ENCODE results near the gene NFATC3.

The NFATC3 gene

DNA sequence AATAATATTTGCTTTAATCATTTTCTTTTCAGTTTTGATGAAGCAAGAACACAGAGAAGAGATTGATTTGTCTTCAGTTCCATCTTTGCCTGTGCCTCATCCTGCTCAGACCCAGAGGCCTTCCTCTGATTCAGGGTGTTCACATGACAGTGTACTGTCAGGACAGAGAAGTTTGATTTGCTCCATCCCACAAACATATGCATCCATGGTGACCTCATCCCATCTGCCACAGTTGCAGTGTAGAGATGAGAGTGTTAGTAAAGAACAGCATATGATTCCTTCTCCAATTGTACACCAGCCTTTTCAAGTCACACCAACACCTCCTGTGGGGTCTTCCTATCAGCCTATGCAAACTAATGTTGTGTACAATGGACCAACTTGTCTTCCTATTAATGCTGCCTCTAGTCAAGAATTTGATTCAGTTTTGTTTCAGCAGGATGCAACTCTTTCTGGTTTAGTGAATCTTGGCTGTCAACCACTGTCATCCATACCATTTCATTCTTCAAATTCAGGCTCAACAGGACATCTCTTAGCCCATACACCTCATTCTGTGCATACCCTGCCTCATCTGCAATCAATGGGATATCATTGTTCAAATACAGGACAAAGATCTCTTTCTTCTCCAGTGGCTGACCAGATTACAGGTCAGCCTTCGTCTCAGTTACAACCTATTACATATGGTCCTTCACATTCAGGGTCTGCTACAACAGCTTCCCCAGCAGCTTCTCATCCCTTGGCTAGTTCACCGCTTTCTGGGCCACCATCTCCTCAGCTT, 105.8 kb downstream of the NFATC3 start:
- H3K36me3 ChIP-seq: peaks cover 88% of the 10 kb centered on the region
- H3K27ac ChIP-seq: no peak overlapping the region
- H3K9ac ChIP-seq: no peak overlapping the region

DNA sequence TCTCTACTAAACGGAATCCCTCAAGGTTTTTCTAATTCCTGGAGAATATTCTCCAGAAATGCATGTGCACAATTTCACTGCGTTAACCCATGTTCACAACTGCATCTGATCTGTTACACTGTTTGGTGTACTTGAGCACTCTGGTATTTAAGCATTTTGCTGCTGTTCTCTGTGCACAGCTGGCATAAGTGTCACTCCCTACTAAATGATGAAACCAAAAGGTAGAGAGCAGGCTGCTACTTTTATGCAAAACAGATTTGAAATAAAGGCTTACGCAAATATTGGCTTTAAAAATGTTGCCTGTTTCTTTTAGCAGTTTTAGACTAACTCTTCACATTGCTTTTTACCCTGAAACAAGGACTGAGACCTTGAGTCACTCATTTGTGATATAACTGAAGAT, 109.1 kb downstream of the NFATC3 start:
- Histone ChIP-seq H3K4me1 (no peaks in the 10 kb centered on the region), H3K27me3 (no peaks in the 10 kb centered on the region), H3K27ac (no peak overlapping the region), H3K36me3 (peaks cover 74% of the 10 kb centered on the region), H3K9ac (no peak overlapping the region), H3K9me3 (no peaks in the 10 kb centered on the region), H3K4me3 (no peak overlapping the region), H4K20me1 (no peaks in the 10 kb centered on the region; the same call in 1 of the 2 replicates), H3K4me2 (no peak overlapping the region)
- no peak for TF ChIP-seq Cebpa-rat (IDR thresholded peaks at IDR 0.05)

More for the DNA sequence above, 105.8 kb downstream of the NFATC3 start:
- Histone ChIP-seq H3K27me3 (no peaks in the 10 kb centered on the region), H3K4me1 (no peaks in the 10 kb centered on the region), H3K4me3 (no peak overlapping the region), H3K9me3 (peaks cover 23% of the 10 kb centered on the region), H3K4me2 (no peak overlapping the region), H4K20me1 (no peaks in the 10 kb centered on the region; the same call in 1 of the 2 replicates)
- no peak for TF ChIP-seq Cebpa-rat (IDR thresholded peaks at IDR 0.05)

DNA sequence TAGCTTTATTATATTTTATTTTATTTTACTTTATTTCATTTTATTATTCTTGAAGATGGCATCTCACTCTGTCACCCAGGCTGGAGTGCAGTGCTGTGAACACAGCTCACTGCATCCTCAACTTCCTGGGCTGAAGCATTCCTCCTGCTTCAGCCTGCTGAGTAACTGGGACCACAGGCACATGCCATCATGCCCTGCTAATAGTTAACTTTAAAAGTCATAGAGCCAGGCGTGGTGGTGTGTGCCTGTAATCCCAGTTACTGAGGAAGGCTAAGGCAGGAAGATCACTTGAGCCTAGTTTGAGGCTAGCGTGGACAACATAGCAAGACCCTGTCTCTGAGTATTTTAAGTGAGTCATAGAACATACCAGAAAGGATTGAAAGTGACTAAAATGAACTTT, 112.1 kb downstream of the NFATC3 start:
- Histone ChIP-seq H3K4me3 (no peak overlapping the region), H3K27ac (no peak overlapping the region), H3K4me2 (no peak overlapping the region), H3K9me3 (no peaks in the 10 kb centered on the region), H3K9ac (no peak overlapping the region), H3K36me3 (peaks cover 46% of the 10 kb centered on the region), H3K4me1 (peaks cover 25% of the 10 kb centered on the region), H3K27me3 (no peaks in the 10 kb centered on the region), H4K20me1 (peaks cover 22% of the 10 kb centered on the region)
- TF ChIP-seq Cebpa-rat (IDR thresholded peaks at IDR 0.05): no peak

DNA sequence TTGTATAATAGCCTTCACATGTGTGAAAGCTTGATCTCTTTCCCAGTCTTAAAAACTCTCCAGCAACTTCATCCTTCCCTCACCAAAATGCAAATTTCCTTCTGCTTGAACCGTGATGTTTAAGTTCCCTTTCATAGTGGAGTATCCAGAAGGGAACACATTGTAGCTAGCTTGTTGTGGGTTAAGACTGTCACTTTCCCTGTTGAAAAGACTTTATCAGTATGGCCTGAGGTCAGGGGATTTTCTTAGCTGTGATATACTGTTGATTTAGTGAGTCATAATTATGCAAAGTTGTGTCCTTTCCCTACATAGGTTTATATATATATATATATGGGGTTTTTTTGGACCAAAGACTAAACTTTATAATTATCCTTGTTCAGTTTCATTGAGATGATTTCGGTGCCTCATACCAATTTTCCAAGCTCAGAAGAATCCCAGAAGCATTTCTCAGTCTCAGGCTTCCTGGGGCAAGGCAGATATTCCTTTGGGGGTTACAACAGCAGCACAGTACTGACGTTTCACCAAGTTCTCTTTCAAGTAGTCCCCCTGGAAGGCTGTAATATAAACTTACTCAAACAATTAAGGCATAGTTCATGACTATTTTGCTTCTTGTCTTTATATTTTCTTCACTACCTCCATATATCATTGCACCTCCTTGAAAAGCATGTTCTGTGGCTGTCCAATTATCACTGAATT, 115.1 kb downstream of the NFATC3 start:
- no peak for TF ChIP-seq Cebpa-rat (IDR thresholded peaks at IDR 0.05)
- Histone ChIP-seq H3K4me1 (peaks cover 27% of the 10 kb centered on the region), H3K27me3 (no peaks in the 10 kb centered on the region), H3K9ac (no peak overlapping the region), H4K20me1 (peaks cover 35% of the 10 kb centered on the region), H3K4me3 (no peak overlapping the region), H3K36me3 (peaks cover 30% of the 10 kb centered on the region), H3K9me3 (no peaks in the 10 kb centered on the region), H3K27ac (0 out of 2 replicates have a peak overlapping the region, but pooled peaks have one; percentile 9), H3K4me2 (no peak overlapping the region)

DNA sequence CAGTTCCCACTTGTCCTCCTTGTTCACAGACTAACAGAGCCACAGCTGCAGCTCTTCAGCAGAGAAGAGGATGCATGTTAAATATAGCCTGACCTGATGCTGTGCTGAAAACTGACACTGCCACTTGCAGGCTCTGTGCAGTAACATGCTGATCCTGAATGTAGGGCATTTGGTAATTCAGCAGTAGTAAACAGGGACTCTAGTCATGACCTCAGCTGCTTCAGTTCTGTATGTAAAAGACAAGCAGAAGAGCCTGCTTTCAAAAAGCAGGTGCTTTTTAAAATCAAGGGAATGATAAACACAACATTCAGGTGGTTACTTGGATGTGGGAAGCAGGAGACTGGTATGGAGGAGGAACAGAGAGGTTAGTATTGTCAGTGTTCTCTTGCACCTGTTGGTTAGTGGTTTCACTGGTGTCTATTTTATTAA, 116.9 kb downstream of the NFATC3 start:
- peaks cover 23% of the 10 kb centered on the region for H3K36me3 ChIP-seq
- no peak overlapping the region for H3K27ac ChIP-seq
- no peak overlapping the region for H3K9ac ChIP-seq
- H3K4me1 ChIP-seq: peaks cover 27% of the 10 kb centered on the region
- TF ChIP-seq Cebpa-rat (IDR thresholded peaks at IDR 0.05): no peak
- no peaks in the 10 kb centered on the region for H3K9me3 ChIP-seq
- H4K20me1 ChIP-seq: peaks cover 35% of the 10 kb centered on the region
- peak overlapping the region; percentile 9; the same call in 1 of the 2 replicates for H3K4me2 ChIP-seq
- no peaks in the 10 kb centered on the region for H3K27me3 ChIP-seq
- no peak overlapping the region for H3K4me3 ChIP-seq

DNA sequence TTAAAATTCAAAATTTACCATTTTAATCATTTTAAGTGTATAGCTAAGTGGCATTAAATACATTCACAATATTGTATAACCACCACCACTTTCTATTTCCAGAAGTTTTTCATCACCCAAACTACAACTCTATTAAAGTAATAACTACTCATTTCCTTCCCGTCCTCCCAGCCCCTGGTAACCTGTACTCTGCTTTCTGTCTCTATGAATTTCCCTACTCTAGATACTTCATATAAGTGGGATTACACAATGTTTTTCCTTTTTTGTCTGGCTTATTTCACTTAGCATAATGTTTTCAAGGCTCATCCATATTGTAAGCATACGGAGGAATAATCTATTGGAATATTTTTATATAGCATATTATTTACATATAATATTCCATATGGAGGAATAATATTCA, 121.1 kb downstream of the NFATC3 start:
- H3K36me3 ChIP-seq: peaks cover 37% of the 10 kb centered on the region
- H3K9ac ChIP-seq: no peak overlapping the region
- peaks cover 21% of the 10 kb centered on the region for H4K20me1 ChIP-seq
- H3K27me3 ChIP-seq: no peaks in the 10 kb centered on the region
- TF ChIP-seq Cebpa-rat (IDR thresholded peaks at IDR 0.05): no peak
- no peak overlapping the region for H3K4me3 ChIP-seq
- H3K27ac ChIP-seq: no peak overlapping the region
- H3K9me3 ChIP-seq: no peaks in the 10 kb centered on the region
- H3K4me1 ChIP-seq: peaks cover 11% of the 10 kb centered on the region
- no peak overlapping the region for H3K4me2 ChIP-seq

DNA sequence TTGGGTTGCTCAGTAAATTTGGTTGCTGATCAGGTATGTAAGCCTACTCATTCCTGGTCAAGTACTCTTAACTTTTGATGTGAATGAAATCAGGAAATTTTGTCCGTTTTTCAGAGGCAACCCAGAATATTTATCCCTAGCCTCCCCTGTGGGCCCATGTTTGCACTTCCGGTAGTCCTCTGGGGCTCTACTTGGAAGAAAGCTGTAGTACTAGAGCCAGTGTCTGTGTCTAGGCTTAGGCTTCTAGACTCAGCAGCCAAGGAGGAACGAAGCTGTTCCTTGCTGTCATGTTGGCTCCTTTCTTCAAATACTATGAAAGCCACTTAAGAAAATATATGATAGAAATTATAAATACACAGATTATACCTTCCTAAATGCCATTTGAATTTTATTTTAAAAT, 129.6 kb downstream of the NFATC3 start:
- H3K4me2 ChIP-seq: no peak overlapping the region
- no peak overlapping the region for H3K9ac ChIP-seq
- no peaks in the 10 kb centered on the region for H3K9me3 ChIP-seq
- TF ChIP-seq Cebpa-rat (IDR thresholded peaks at IDR 0.05): no peak
- H3K27me3 ChIP-seq: no peaks in the 10 kb centered on the region
- H4K20me1 ChIP-seq: peaks cover 22% of the 10 kb centered on the region; the same call in 1 of the 2 replicates
- H3K27ac ChIP-seq: no peak overlapping the region
- no peaks in the 10 kb centered on the region for H3K4me1 ChIP-seq
- peaks cover 35% of the 10 kb centered on the region for H3K36me3 ChIP-seq
- H3K4me3 ChIP-seq: no peak overlapping the region

DNA sequence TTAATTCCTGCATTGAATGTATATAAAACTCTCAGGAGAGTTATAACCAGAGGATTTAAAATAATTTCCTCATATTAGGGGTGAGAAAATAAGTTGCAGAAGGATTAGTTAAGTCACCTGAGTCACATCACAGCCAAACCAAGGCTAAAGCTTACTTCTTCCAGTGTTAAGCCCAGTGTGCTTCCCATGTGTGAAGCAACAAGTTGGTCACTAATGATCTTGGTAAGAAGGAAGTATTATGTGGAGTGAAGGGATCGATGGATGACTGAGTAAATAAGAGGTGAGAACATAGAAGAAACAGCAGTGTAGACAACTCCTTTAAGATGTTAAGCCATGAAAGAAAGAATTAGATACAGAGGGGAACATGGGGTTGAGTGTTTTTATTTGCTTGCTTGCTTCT, 130.1 kb downstream of the NFATC3 start:
- Histone ChIP-seq H3K9ac (no peak overlapping the region), H3K27ac (no peak overlapping the region), H3K4me1 (no peaks in the 10 kb centered on the region), H3K4me3 (no peak overlapping the region), H3K36me3 (peaks cover 34% of the 10 kb centered on the region), H3K27me3 (no peaks in the 10 kb centered on the region), H3K9me3 (no peaks in the 10 kb centered on the region), H4K20me1 (peaks cover 22% of the 10 kb centered on the region; the same call in 1 of the 2 replicates), H3K4me2 (no peak overlapping the region)
- no peak for TF ChIP-seq Cebpa-rat (IDR thresholded peaks at IDR 0.05)

DNA sequence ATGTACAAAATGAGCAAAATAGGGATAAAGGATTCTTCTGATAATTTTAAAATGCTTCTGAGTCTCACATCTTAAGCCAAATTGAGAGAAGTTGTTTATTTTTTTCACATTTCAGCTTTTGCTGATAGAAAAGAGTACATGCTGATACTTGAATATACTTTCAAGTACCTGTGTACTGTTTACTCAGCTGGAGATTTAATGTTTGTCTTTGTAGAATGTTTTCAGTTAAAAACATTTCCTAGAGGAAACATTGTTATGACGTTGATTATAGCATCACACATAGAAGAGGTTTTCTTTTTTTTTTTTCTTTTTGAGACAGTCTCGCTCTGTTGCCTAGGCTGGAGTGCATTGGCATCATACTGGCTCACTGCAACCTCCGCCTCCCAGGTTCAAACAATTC, 131.1 kb downstream of the NFATC3 start:
- H4K20me1 ChIP-seq: peaks cover 22% of the 10 kb centered on the region; the same call in 1 of the 2 replicates
- no peaks in the 10 kb centered on the region for H3K9me3 ChIP-seq
- peaks cover 38% of the 10 kb centered on the region for H3K36me3 ChIP-seq
- no peak overlapping the region for H3K27ac ChIP-seq
- no peak overlapping the region for H3K4me2 ChIP-seq
- H3K4me1 ChIP-seq: no peaks in the 10 kb centered on the region
- no peak for TF ChIP-seq Cebpa-rat (IDR thresholded peaks at IDR 0.05)
- no peaks in the 10 kb centered on the region for H3K27me3 ChIP-seq
- no peak overlapping the region for H3K9ac ChIP-seq
- no peak overlapping the region for H3K4me3 ChIP-seq

DNA sequence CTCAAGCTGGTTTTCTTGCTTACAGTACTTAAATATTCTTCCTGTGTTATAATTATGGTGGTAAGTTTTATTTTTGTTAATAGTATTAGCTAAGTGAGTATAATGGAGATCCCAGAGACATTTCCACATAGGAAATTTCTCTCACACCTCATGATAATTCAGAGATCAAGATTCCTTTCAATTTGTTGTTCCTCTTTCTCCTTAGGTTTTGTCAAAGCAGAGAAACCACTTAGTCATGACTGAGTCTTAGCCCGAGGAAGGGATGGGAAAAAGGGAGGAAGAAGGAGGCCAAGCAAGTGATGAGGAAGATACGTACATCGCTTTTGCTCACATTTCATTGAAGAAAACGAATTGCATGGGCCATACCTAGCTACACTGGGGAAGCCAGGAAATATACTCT, 132.3 kb downstream of the NFATC3 start:
- H3K4me3 ChIP-seq: no peak overlapping the region
- H3K27ac ChIP-seq: no peak overlapping the region
- H3K9ac ChIP-seq: no peak overlapping the region
- H3K27me3 ChIP-seq: no peaks in the 10 kb centered on the region
- no peak overlapping the region for H3K4me2 ChIP-seq
- TF ChIP-seq Cebpa-rat (IDR thresholded peaks at IDR 0.05): no peak
- peaks cover 31% of the 10 kb centered on the region; the same call in 1 of the 2 replicates for H4K20me1 ChIP-seq
- H3K36me3 ChIP-seq: peaks cover 45% of the 10 kb centered on the region
- H3K9me3 ChIP-seq: no peaks in the 10 kb centered on the region
- H3K4me1 ChIP-seq: no peaks in the 10 kb centered on the region

Data from BLaER1 (cell line).